T-helper 9 cell (primary cell): ENCODE data around the gene GPR17.

ENCODE experiments used
- DNase-seq: peaks from one replicate; pipeline ENCODE4 v3.0.0-alpha.2; 2020

Gene GPR17

DNA sequence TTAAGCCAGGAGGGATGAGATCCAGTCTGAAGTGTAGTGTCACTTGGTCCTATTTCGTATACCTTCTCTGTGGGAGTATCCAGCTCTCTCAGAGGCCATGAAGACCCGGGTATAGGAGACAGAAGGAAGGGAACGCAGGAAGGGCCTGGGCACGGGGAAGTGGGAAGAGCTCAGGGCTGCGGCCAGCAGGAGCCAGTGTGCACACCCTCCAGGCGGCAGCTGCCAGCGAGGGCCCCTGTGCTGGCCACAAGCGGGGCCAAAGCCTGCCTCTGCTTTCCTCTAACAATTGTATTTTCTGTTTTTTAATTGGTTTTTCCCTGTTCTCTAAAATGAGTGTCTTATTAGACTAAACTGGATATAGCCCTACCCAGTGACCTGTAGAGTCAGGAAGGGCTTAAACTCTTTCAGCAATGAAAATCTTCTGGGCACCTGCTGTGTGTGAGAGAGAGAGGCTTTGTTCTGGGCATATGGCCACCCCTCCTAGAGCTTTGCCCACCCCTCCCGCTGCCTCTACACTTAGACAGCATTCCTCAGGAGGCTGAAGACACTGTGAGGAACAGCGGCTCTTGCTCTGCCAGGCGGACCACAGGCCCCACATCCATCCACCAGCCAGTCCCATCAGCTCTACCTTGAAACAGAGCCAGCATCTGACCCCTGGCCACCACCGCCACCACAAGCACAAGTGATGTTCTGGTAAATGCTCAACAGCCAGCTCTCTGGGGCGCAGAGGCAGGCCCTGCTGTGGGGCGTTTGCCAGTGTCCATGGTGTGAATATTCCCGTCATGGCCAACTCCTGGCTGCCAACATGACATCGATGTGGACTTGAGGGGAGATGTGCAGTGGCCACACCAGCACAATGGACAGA is 9.5 kb downstream of the GPR17 start:
- DNase-seq: no peak

DNA sequence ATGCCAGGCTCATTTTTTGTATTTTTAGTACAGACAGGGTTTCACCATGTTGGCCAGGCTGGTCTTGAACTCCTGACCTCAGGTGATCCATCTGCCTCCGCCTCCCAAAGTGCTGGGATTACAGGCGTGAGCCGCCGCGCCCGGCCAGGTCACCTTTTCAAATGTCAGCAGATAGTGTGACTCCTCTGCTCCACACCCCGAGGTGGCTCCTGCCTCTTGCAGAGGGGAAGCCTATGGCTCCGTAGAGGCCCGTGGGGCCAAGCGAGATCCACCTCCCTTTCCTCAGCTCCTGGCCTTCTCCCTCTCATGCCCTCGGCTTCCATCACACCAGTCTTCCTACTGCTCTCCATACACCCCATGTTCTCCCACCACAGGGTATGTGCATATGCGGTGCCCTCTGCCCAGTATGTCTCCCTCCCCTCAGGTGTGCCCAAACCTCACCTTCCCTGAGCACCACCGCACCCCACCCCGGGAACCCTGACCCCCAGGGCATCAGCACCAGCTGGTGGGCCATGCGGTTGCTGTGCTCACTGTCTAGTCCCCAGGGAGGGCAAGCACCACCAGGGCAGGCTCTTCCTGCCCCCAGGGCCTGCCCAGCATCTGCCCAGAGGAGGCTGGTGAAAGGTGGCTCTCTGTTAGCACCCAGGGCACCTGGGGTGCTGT is 10.7 kb downstream of the GPR17 start:
- DNase-seq: no peak

DNA sequence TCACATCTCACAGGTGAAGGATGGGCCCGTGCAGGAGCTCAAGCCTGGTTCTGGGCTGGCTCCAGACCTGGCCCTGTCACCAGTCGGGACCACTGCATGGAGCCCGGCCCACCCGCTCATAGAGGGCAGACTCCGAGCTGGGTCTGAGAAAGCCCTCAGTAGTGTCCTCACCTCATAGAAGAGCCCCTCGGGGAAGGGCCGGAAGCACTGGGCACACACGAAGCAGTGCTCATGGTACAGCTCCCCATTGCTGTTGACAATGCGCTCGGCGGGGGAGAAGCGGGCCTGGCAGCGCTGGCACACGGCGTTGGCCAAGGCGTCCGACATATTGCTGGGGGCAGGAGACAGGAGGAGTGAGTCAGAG is 11.3 kb downstream of the GPR17 start:
- no peak for DNase-seq

DNA sequence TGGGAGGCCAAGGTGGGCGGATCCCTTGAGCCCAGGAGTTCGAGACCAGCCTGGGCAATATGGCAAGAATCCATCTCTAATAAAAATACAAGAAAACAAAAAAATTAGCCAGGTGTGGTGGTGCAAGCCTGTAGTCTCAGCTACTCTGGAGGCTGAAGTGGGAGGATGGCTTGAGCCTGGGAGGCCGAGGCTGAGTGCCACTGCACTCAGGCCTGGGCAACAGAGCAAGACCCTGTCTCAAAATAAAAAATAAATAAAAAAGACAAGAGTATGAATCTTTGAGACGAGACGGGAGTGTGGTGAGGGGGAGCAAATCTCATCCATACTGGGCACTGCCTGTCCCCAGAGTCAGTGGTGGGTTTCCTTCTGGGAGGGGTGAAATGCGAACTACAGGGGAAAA is 12.2 kb downstream of the GPR17 start:
- DNase-seq: no peak

DNA sequence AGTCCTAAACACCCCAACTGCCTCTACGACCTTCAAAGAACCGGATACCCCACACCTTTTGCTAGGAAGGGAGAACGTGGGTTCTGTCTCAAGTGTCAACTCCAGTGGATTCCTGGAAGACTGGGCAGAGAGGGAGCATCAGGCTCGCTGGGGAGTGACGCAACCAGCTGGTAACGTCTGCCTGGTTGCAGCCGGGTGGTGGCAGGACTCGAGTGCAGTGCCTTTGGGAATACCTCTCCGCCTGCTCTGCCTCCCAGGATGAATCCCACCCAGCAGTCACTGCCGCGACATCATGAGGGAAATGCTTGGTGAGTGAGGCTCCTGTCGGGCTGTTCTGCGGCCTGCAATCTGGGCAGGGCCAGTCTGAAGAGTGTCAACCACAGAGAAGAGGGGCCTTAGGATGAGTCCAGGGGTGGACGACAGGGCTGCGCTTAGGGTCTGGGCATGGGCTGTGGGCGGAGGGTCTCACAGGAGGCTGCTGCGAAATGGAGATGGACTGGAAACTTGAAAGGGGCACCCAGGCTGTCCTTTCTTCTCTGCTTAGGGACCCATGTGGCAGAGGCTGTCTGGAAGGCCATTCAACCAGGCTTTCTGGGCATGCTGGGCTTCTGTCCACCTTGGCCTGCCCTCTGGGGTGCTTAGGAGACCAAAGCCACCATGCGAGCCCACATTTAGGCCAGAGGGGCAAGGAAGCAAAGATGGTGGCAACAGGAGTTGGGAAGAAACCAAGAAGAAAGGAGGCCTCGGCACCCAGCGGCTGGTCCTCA is 12.9 kb downstream of the GPR17 start:
- no peak for DNase-seq

DNA sequence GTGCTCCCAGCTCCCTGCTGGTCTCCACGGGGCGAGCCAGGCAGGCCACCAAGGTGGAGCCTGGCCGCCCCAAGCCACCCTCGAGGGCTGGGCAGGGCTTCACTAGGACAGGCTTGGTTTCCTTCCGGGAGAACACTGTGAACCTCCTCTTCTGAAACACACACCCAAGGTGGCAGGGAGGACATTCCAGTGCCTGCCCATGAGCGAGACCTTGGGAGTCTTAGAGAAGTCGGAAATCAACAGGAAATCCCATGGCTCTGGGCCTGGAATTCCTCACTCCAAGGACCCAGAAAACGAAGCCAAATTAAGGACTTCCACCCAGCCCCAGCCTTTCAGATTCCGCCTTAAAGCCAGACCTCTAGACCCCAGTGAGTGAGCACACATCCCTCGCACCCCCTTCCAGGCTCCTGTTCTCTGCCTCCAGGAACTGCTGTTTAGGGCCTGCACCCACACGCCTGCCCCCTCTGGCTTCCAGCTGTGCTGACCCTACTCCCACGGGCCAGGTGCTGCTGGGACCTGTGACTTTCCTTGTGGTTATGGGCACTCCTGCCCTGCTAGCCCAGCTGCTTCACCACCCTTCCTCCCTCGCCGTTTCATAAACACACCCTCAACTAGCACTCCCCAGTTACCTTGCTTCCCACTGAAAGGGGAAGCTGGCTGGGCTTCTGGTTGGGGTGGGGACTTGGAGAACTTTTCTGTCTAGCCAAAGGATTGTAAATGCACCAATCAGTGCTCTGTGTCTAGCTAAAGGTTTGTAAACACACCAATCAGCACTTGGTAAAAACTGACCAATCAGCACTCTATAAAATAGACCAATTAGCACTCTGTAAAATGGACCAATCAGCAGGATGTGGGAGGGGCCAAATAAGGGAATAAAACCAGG is 13.7 kb downstream of the GPR17 start:
- DNase-seq: no peak

DNA sequence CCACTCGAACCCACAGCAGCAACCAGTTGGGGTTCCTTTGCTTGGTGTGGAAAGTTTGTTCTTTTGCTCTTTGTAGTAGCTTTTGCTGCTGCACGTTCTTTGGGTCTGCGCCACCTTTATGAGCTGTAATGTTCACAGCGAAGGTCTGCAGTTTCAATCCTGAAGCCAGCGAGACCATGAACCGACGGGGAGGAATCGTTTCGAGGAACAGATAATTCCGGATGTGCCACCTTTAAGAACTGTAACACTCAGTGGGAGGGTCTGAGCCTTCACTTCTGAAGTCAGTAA is 14.3 kb downstream of the GPR17 start:
- DNase-seq: no peak

DNA sequence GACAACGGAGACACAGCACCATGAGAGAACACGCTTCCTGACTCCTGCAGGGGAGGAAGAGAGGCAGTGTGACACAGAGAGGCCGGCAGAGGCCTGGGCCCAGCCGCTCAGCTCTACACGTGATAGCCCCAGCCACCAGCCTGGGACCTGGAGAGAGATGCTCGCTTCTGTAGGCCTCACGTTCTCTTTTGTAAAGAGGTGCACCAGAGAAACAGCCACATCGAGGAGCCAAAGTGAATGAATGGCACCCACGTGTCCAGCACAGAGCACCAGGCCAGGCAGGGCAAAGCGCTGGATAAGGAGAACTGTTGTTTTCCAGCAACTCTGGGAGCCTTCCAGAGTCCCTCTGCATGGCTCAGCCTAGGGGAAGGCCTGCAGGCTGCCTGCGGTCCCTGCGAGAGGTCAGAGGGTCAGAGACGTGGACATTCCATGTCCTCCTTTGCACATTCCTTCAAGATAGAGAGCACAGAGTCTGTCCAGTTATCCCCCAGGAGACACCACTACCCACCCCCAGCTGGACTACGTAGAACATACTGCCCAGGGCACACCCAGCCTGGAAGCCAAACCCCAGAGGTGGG is 15.2 kb downstream of the GPR17 start:
- no peak for DNase-seq

DNA sequence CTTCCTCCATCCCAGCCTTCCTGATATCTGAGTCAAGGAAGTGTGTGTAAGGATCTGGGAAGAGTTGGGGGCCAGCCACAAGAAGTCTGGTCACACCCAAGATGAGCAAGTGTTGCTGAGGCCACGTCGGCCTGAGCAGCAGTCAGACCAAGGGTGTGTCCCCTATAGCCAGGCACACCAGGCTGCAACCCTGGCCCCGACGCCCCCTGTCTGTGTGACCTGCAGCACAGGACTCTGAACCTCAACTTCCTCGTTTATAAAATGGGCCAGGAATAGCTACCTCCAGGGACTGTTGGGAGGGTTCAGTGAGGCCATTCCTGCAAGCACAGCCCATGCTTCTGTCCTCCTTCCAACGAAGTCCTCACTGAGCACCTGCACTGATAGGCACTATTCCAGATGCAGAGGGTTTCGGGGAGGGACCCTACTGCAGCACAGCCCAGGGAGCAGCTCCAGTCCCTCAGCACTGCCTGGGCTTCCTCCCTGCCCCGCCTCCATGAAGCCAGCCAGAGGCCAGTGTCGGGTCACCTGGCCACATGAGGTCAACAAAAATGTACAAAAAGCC is 16.1 kb downstream of the GPR17 start:
- DNase-seq: no peak

DNA sequence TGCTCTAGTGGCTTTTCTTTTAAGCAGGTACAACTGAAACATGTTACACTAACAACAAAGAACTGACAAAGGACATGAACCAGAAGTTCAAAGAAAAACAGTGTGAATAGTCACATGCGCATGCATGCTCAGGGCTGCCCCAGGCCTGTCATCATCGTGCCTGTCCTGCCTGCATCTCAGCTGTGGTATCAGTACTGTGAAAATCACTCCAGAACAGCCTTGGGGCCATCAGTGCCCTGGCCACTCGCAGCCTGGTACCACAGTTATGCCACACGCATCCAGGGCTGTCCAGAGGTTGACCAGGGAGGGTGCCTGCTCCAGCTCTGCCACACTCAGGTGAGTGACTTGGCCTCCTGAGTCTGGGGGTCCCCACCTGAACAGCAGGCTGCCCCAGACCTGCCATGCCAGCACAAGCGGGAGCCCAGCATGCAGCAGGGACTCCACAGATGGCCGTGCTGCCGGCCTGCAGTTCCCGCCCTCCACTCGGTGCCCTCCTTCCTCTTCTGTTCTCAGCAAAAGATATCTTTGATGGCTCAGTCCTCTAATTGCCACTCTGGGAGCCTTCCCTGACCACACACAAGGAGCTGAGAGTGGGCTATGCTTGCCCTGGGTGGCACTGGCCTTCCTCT is 17.1 kb downstream of the GPR17 start:
- no peak for DNase-seq

DNA sequence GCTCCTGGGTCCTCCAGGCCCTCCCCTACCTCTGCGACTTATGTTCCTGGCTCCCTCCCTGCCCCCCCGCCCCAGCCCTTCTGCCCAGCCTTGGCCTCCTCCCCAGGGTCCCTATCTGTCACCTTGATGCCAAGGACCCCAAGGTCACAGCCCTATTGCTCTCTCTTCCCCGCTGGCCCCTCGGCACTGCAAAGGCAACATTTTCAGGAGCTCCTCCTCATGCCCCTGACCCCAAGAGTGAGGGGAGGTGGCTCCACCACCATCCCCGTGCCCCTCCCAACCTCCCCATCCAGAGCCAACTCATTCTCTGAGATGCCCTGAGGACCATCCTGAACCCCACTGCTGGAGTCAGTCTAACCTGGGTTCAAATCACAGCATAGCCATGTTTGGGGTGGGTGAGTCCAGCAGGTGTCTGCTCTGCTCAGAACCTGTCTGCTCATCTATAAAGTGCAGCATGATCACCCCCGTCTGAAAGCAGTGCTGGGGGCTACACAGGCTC is 17.7 kb downstream of the GPR17 start:
- DNase-seq: no peak

DNA sequence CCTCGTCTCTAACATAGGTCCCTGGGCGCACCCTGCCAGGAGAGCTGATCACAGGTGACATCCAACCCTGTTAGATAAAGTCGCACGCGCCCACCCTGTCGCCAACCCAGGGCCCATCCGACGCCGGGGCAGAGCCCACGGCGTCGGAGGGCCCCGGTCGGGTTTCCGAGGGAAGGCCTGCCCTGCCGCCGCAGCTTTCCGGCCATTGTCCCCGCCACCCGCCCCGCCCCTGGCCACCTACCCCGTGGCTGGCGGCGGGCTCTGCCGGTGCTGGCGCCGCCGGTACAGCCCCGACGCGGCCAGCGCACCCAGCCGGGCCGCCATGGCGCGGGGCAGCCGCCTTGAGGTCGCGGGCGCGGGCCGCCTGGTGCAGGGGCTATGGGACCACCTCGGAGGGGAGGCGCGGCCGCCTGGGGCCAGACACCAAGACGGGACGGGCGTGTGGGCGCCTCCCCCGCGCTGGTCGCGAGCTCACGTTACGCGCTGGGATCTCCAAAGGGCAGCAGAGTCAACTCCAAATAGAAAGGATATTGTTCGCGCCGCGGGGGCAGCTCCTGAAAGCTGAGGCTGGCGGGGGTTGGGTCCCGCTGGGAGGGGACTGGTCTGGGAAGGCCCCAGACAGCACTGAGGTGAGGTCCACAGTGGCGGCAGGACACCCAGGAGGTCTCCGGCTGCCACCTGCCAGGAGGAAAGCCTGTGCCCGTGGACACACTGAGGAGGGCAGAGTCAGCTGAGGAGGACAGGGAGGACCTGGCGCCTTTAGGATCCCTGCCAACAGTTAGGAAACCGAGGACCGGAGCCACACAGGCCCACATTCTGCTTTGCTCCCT is 18.3 kb downstream of the GPR17 start:
- DNase-seq: no peak

DNA sequence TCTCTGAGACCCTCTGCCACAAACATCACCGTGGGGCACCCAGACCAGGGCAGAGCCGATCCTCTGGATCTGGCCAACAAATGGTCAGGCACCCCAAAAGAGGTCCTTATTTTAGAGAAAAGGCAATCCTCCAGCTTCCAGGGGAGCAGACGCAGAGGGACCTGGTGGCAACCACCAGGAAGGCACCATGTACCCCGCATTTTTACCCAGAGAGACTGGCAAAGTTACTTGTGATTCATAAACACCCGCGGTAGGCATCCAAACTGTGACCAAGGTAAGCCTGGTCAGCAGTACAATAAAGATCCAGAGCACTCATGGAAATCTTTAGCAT is 18.9 kb downstream of the GPR17 start:
- DNase-seq: no peak

DNA sequence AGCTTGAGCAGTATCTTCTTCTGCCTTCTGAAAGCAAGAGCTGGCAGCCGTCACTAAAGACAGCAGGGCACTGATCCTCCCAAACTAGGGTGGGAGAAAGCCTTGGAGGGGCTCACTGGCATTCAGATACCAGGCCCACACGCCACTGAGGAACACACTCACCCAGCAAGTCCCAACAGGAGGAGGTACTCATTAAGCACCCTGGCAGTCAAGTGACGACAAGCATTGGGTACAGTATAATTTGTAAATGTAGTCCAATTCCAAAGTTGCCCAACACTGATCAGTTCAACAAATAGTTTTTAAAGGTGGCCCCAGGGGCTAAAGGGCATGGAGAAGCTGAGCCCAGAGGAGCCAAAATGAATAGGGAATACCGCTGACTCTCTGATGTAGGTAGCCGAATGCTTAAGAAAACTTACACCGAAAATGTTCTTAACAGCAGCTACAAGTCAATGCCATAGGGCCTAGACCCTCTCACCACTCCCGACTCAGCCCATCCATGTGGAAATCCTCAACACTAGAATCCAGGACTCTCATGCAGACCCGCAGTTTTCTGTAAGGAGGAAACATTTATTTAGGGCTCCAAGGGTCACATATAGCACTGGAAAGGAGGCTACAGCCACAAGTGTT is 19.4 kb downstream of the GPR17 start:
- DNase-seq: no peak

DNA sequence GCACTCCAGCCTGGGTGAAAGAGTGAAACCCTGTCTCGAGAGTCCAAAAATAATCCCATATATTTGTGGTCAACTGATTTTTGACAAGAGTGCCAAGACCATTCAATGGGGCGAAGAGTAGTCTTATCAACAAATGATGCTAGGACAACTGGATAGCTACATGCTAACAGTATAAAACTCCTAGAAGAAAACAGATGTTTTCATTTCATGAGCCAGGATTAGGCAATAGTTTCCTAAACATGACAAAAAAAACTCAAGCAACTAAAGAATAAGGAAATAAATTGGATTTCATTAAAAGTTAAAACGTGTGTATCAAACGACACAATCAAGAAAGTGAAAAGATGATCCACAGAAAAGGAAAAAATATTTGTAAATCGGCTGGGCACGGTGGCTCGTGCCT is 23.1 kb downstream of the GPR17 start:
- DNase-seq: no peak

DNA sequence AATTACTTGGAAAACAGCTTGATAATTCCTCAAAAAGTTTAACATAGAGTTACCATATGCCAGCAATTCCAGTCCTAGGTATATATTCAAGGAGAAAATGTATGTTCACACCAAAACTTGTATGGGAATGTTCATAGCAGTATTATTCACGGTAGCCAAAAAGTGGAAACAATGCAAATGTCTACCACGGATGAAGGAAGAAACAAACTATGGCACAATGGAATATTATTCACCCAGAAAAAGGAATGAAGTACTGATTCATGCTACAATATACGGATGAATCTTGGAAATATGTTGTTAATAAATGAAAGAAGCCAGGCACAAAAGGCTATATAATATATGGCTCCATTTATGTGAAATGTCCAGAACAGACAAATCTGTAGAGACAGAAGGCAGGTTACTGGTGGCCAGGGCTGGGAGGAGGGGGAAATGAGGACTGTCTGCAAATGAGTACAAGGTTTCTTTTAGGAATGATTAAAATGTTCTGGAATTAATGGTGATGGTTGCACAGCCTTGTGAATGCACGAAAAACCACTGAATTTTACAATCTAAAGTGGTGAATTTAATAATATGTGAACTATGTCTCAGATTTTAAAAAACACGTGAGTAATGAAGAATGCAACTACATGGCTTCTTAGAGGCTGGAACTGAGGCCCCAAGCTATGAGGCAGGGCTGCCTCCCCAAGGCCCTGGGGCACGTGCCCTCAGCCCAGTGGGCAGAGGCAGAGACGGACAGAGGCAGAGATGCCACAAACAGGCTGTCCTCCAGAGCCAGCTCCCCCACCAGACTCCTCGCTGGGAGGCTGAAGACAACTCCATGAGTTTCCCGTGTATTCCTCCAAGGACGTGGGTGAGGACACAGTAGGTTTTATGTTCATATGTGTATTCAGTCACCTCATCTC is 24.4 kb downstream of the GPR17 start:
- DNase-seq: no peak

DNA sequence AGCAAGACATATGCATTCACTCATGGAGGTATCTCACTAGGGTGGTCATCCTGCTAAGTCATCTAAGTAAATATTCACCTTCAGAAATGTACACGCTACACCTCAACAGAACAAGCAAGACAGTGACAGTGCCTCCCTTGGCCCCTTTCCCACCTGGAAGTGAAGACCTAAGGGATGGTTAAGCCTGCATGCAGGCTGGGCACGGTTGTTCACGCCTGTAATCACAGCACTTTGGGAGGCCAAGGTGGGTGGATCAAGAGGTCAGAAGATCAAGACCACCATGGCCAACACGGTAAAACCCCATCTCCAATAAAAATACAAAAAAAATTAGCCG is 25.0 kb downstream of the GPR17 start:
- no peak for DNase-seq

DNA sequence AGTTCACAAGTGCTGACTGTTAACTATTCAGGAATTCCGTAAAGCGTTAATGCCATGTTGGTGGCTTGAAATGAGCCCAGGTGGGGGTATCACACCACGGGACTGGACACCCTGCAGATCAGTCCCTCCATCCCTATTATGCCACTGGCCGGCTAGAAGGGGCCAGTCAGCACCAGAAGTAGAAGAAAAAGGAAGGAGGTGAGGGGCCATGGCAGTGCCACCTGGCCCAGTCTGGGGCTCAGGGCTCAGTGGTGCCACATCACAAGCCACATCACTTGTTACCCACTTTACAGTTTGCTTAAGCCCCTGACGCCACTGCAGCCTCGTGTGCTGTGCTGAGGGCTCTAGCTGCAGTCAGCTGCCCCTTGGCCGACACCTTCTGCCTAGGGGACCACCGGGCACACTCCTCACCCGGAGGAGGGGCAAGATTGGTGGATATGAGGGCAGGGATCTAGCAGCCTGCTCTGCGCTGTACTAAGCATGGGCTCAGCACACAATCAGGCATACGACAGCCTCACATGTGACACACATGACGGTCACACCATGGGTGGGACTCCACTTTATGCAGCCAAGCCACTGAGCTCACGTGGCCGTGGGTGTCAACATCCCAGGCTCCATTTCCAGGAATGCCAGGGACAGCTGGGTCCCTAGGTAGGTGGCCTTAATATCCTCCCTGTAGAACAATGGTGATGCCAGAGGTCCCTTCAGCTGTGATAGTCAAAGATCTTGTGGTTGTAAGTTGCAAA is 25.8 kb downstream of the GPR17 start:
- DNase-seq: no peak
